ENCODE data around the gene MYO10.

The MYO10 gene

DNA sequence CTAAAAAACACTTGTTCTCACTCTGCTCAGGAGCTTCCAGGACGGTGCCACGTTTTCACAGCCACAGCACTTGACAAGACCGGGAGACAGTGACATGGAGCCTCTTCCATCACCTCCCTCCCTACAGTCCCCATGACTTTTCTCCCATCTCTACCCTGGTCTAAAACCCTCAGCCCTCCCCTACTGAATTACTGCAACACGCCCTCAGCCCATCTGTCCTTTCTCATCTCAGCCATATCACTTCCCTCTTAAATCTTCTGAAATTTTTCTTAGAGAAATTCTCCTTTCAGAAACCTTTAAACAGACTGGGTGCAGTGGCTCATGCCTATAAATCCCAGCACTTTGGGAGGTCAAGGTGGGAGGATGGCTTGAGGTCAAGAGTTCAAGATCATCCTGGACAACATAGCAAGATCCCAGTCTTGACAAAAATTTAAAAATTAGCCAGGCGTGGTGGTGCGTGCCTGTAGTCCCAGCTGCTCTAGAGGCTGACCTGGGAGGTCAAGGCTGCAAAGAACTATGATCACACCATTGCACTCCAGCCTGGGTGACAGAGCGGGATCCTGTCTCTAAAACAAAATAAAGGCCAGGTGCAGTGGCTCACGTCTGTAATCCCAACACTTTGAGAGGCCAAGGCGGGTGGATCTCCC, 125.8 kb downstream of the MYO10 start:
- H3K4me3 ChIP-seq (ENCODE audit: low read depth, low read length) = no peak overlapping the region
- H3K4me1 ChIP-seq (ENCODE audit: control insufficient read depth, insufficient read depth, low read length) = peaks cover 14% of the 10 kb centered on the region; the same call in 1 of the 2 replicates
- H3K27me3 ChIP-seq (ENCODE audit: control insufficient read depth, insufficient read depth, low read length) = no peaks in the 10 kb centered on the region
- no peaks in the 10 kb centered on the region for H3K36me3 ChIP-seq (ENCODE audit: control insufficient read depth, insufficient read depth, low read length)
- H3K9me3 ChIP-seq (ENCODE audit: control insufficient read depth, insufficient read depth, low read depth, low read length) = no peaks in the 10 kb centered on the region
- H3K27ac ChIP-seq (ENCODE audit: low read depth, low read length) = no peak overlapping the region
- peak overlapping the region; percentile 24 for H3K9ac ChIP-seq (ENCODE audit: low read length)

- Histone ChIP-seq H3K4me3 (ENCODE audit: low read depth, low read length) (no peak overlapping the region), H3K9me3 (ENCODE audit: control insufficient read depth, insufficient read depth, low read depth, low read length) (no peaks in the 10 kb centered on the region), H3K36me3 (ENCODE audit: control insufficient read depth, insufficient read depth, low read length) (no peaks in the 10 kb centered on the region), H3K27ac (ENCODE audit: low read depth, low read length) (no peak overlapping the region), H3K4me1 (ENCODE audit: control insufficient read depth, insufficient read depth, low read length) (peaks cover 14% of the 10 kb centered on the region; the same call in 1 of the 2 replicates), H3K9ac (ENCODE audit: low read length) (peak overlapping the region; percentile 24), H3K27me3 (ENCODE audit: control insufficient read depth, insufficient read depth, low read length) (no peaks in the 10 kb centered on the region)
Measured at GRCh38 chr5:16809395-16810207, 126.5 kb downstream of the MYO10 start.

GRCh38 chr5:16809010-16809394, 127.1 kb downstream of the MYO10 start:
- Histone ChIP-seq H3K36me3 (ENCODE audit: control insufficient read depth, insufficient read depth, low read length) (no peaks in the 10 kb centered on the region), H3K27me3 (ENCODE audit: control insufficient read depth, insufficient read depth, low read length) (no peaks in the 10 kb centered on the region), H3K27ac (ENCODE audit: low read depth, low read length) (no peak overlapping the region)

DNA sequence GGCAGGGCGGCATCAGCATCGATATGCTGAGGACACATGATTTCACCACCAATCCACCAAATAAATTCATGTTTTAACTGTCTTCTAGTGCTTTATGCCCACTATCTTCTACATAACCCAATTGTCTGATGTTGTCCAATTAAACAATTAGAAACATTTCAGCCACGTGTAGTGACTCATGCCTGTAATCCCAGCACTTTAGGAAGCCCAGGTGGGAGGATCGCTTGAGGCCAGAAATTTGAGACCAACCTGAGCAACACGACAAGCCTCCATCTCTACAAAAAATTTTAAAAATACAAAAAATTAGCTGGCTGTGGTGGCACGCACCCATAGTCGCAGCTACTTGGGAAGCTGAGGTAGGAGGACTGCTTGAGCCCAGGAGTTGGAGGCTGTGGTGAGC, 128.1 kb downstream of the MYO10 start:
- H3K27me3 ChIP-seq (ENCODE audit: control insufficient read depth, insufficient read depth, low read length) = no peaks in the 10 kb centered on the region
- H3K36me3 ChIP-seq (ENCODE audit: control insufficient read depth, insufficient read depth, low read length) = no peaks in the 10 kb centered on the region
- no peak overlapping the region for H3K27ac ChIP-seq (ENCODE audit: low read depth, low read length)
- H3K4me3 ChIP-seq (ENCODE audit: low read depth, low read length) = no peak overlapping the region
- peaks cover 14% of the 10 kb centered on the region; the same call in 1 of the 2 replicates for H3K4me1 ChIP-seq (ENCODE audit: control insufficient read depth, insufficient read depth, low read length)
- no peaks in the 10 kb centered on the region for H3K9me3 ChIP-seq (ENCODE audit: control insufficient read depth, insufficient read depth, low read depth, low read length)
- no peak overlapping the region for H3K9ac ChIP-seq (ENCODE audit: low read length)

More at GRCh38 chr5:16809010-16809394, 127.1 kb downstream of the MYO10 start:
- Histone ChIP-seq H3K4me3 (ENCODE audit: low read depth, low read length) (no peak overlapping the region), H3K4me1 (ENCODE audit: control insufficient read depth, insufficient read depth, low read length) (peaks cover 14% of the 10 kb centered on the region; the same call in 1 of the 2 replicates), H3K9ac (ENCODE audit: low read length) (no peak overlapping the region), H3K9me3 (ENCODE audit: control insufficient read depth, insufficient read depth, low read depth, low read length) (no peaks in the 10 kb centered on the region)

GRCh38 chr5:16807547-16807864, 128.6 kb downstream of the MYO10 start:
- Histone ChIP-seq H3K9ac (ENCODE audit: low read length) (no peak overlapping the region), H3K27ac (ENCODE audit: low read depth, low read length) (no peak overlapping the region), H3K4me3 (ENCODE audit: low read depth, low read length) (no peak overlapping the region), H3K36me3 (ENCODE audit: control insufficient read depth, insufficient read depth, low read length) (no peaks in the 10 kb centered on the region), H3K4me1 (ENCODE audit: control insufficient read depth, insufficient read depth, low read length) (peaks cover 14% of the 10 kb centered on the region; the same call in 1 of the 2 replicates), H3K27me3 (ENCODE audit: control insufficient read depth, insufficient read depth, low read length) (no peaks in the 10 kb centered on the region), H3K9me3 (ENCODE audit: control insufficient read depth, insufficient read depth, low read depth, low read length) (no peaks in the 10 kb centered on the region)

GRCh38 chr5:16806711-16807546, 129.2 kb downstream of the MYO10 start:
- no peaks in the 10 kb centered on the region for H3K36me3 ChIP-seq (ENCODE audit: control insufficient read depth, insufficient read depth, low read length)
- H3K9me3 ChIP-seq (ENCODE audit: control insufficient read depth, insufficient read depth, low read depth, low read length) = no peaks in the 10 kb centered on the region
- no peak overlapping the region for H3K9ac ChIP-seq (ENCODE audit: low read length)
- no peaks in the 10 kb centered on the region for H3K27me3 ChIP-seq (ENCODE audit: control insufficient read depth, insufficient read depth, low read length)
- no peak overlapping the region for H3K27ac ChIP-seq (ENCODE audit: low read depth, low read length)
- peaks cover 14% of the 10 kb centered on the region; the same call in 1 of the 2 replicates for H3K4me1 ChIP-seq (ENCODE audit: control insufficient read depth, insufficient read depth, low read length)
- H3K4me3 ChIP-seq (ENCODE audit: low read depth, low read length) = no peak overlapping the region

- no peak overlapping the region for H3K27ac ChIP-seq (ENCODE audit: low read depth, low read length)
- no peaks in the 10 kb centered on the region for H3K9me3 ChIP-seq (ENCODE audit: control insufficient read depth, insufficient read depth, low read depth, low read length)
- no peaks in the 10 kb centered on the region for H3K36me3 ChIP-seq (ENCODE audit: control insufficient read depth, insufficient read depth, low read length)
- H3K27me3 ChIP-seq (ENCODE audit: control insufficient read depth, insufficient read depth, low read length) = no peaks in the 10 kb centered on the region
- peaks cover 14% of the 10 kb centered on the region; the same call in 1 of the 2 replicates for H3K4me1 ChIP-seq (ENCODE audit: control insufficient read depth, insufficient read depth, low read length)
- no peak overlapping the region for H3K4me3 ChIP-seq (ENCODE audit: low read depth, low read length)
- no peak overlapping the region for H3K9ac ChIP-seq (ENCODE audit: low read length)
Measured at GRCh38 chr5:16805486-16805885, 130.6 kb downstream of the MYO10 start.

- Histone ChIP-seq H3K27me3 (ENCODE audit: control insufficient read depth, insufficient read depth, low read length) (no peaks in the 10 kb centered on the region), H3K9me3 (ENCODE audit: control insufficient read depth, insufficient read depth, low read depth, low read length) (no peaks in the 10 kb centered on the region), H3K27ac (ENCODE audit: low read depth, low read length) (no peak overlapping the region), H3K36me3 (ENCODE audit: control insufficient read depth, insufficient read depth, low read length) (no peaks in the 10 kb centered on the region), H3K4me3 (ENCODE audit: low read depth, low read length) (no peak overlapping the region), H3K4me1 (ENCODE audit: control insufficient read depth, insufficient read depth, low read length) (0 out of 2 replicates have a peak, but pooled peaks cover 6% of the 10 kb centered on the region), H3K9ac (ENCODE audit: low read length) (no peak overlapping the region)
Measured at GRCh38 chr5:16803831-16804230, 132.3 kb downstream of the MYO10 start.

- Histone ChIP-seq H3K9me3 (ENCODE audit: control insufficient read depth, insufficient read depth, low read depth, low read length) (peaks cover 4% of the 10 kb centered on the region; the same call in 1 of the 2 replicates), H3K4me3 (ENCODE audit: low read depth, low read length) (no peak overlapping the region)
Measured at GRCh38 chr5:16800477-16800876, 135.6 kb downstream of the MYO10 start.

GRCh38 chr5:16799796-16800195, 136.3 kb downstream of the MYO10 start:
- Histone ChIP-seq H3K4me1 (ENCODE audit: control insufficient read depth, insufficient read depth, low read length) (peaks cover 6% of the 10 kb centered on the region; the same call in 1 of the 2 replicates), H3K27ac (ENCODE audit: low read depth, low read length) (no peak overlapping the region)

More at GRCh38 chr5:16800477-16800876, 135.6 kb downstream of the MYO10 start:
- Histone ChIP-seq H3K4me1 (ENCODE audit: control insufficient read depth, insufficient read depth, low read length) (peaks cover 6% of the 10 kb centered on the region; the same call in 1 of the 2 replicates), H3K27me3 (ENCODE audit: control insufficient read depth, insufficient read depth, low read length) (no peaks in the 10 kb centered on the region), H3K36me3 (ENCODE audit: control insufficient read depth, insufficient read depth, low read length) (no peaks in the 10 kb centered on the region), H3K27ac (ENCODE audit: low read depth, low read length) (no peak overlapping the region), H3K9ac (ENCODE audit: low read length) (no peak overlapping the region)

More at GRCh38 chr5:16799796-16800195, 136.3 kb downstream of the MYO10 start:
- Histone ChIP-seq H3K36me3 (ENCODE audit: control insufficient read depth, insufficient read depth, low read length) (no peaks in the 10 kb centered on the region), H3K9ac (ENCODE audit: low read length) (no peak overlapping the region), H3K27me3 (ENCODE audit: control insufficient read depth, insufficient read depth, low read length) (no peaks in the 10 kb centered on the region), H3K4me3 (ENCODE audit: low read depth, low read length) (no peak overlapping the region), H3K9me3 (ENCODE audit: control insufficient read depth, insufficient read depth, low read depth, low read length) (peaks cover 4% of the 10 kb centered on the region; the same call in 1 of the 2 replicates)

All from HUES6 (cell line).